HL-60 (cell line): ENCODE data around the gene ZNF92.

ENCODE experiments used
- DNase-seq, 2 experiments: peaks; one replicate each; pipeline ENCODE4 v3.0.0-alpha.2; 2010 to 2020; ENCODE audit warnings: low read depth in 1 of 2, low spot score in 1 of 2
- H3K27ac ChIP-seq: fragments of 250-450 bp; sonication (Bioruptor Pico); replicated peaks from 2 replicates; pipeline ENCODE4 v1.5.1; 2020; ENCODE audit warnings: mild to moderate bottlenecking, moderate library complexity
- H3K27me3 ChIP-seq: fragments of 250-450 bp; sonication (Bioruptor Pico); 2 replicates; pipeline ENCODE4 v1.5.1; 2021; ENCODE audit warnings: mild to moderate bottlenecking, moderate library complexity; ENCODE audit not compliant: insufficient read depth, poor library complexity, severe bottlenecking
- H3K4me3 ChIP-seq: replicated peaks from 2 replicates; pipeline ENCODE4 v1.5.1; 2011; ENCODE audit warnings: mild to moderate bottlenecking, control low read depth, low read length; ENCODE audit not compliant: insufficient read depth
- GABPA ChIP-seq: IDR thresholded peaks from 2 replicates; pipeline ENCODE4 v1.6.1; 2012; ENCODE audit warnings: low read depth
- POLR2AphosphoS5 ChIP-seq: IDR thresholded peaks from 2 replicates; pipeline ENCODE4 v1.6.1; 2012; ENCODE audit warnings: low read depth
- SPI1 ChIP-seq: IDR thresholded peaks from 2 replicates; pipeline ENCODE4 v1.6.1; 2012; ENCODE audit warnings: low read depth, mild to moderate bottlenecking, borderline replicate concordance
- TF ChIP-seq, protein P1 (sequence below): IDR thresholded peaks from one replicate; pipeline ENCODE4 v1.5.1; 2011; ENCODE audit warnings: low read length, control low read depth, inconsistent platforms; ENCODE audit not compliant: insufficient read depth
- TF ChIP-seq, protein P2 (sequence below): IDR thresholded peaks from 2 replicates; pipeline ENCODE4 v1.6.1; 2012; ENCODE audit warnings: low read depth; ENCODE audit not compliant: insufficient replicate concordance

Gene ZNF92

DNA sequence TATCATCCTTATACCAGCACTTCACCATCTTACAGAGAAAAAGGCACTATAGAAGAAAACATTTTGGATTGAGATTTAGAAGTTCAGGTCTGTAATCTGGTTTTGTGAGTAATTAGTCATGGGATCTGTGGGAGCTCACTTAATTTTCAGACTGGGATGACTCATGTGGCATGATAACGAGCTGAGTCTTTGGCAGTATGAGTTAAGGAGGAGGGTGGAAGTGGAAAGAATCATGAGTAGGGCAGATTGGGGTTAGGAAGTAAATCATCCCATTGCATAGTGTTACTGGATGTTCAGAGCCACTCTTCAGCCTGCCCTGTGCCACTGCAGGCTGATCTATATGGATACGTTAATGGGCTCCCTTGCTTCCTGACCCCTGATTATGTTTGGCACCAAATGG is 64.9 kb downstream of the ZNF92 start:
- no peak overlapping the region for H3K4me3 ChIP-seq
- DNase-seq, result no peak
- no peaks in the 10 kb centered on the region for H3K27me3 ChIP-seq
- TF ChIP-seq SPI1, result no peak
- no peak for TF ChIP-seq POLR2AphosphoS5
- no peak for TF ChIP-seq GABPA
- TF ChIP-seq, protein P1, sequence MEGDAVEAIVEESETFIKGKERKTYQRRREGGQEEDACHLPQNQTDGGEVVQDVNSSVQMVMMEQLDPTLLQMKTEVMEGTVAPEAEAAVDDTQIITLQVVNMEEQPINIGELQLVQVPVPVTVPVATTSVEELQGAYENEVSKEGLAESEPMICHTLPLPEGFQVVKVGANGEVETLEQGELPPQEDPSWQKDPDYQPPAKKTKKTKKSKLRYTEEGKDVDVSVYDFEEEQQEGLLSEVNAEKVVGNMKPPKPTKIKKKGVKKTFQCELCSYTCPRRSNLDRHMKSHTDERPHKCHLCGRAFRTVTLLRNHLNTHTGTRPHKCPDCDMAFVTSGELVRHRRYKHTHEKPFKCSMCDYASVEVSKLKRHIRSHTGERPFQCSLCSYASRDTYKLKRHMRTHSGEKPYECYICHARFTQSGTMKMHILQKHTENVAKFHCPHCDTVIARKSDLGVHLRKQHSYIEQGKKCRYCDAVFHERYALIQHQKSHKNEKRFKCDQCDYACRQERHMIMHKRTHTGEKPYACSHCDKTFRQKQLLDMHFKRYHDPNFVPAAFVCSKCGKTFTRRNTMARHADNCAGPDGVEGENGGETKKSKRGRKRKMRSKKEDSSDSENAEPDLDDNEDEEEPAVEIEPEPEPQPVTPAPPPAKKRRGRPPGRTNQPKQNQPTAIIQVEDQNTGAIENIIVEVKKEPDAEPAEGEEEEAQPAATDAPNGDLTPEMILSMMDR, result no peak
- TF ChIP-seq, protein P2, sequence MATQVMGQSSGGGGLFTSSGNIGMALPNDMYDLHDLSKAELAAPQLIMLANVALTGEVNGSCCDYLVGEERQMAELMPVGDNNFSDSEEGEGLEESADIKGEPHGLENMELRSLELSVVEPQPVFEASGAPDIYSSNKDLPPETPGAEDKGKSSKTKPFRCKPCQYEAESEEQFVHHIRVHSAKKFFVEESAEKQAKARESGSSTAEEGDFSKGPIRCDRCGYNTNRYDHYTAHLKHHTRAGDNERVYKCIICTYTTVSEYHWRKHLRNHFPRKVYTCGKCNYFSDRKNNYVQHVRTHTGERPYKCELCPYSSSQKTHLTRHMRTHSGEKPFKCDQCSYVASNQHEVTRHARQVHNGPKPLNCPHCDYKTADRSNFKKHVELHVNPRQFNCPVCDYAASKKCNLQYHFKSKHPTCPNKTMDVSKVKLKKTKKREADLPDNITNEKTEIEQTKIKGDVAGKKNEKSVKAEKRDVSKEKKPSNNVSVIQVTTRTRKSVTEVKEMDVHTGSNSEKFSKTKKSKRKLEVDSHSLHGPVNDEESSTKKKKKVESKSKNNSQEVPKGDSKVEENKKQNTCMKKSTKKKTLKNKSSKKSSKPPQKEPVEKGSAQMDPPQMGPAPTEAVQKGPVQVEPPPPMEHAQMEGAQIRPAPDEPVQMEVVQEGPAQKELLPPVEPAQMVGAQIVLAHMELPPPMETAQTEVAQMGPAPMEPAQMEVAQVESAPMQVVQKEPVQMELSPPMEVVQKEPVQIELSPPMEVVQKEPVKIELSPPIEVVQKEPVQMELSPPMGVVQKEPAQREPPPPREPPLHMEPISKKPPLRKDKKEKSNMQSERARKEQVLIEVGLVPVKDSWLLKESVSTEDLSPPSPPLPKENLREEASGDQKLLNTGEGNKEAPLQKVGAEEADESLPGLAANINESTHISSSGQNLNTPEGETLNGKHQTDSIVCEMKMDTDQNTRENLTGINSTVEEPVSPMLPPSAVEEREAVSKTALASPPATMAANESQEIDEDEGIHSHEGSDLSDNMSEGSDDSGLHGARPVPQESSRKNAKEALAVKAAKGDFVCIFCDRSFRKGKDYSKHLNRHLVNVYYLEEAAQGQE, result no peak
- no peak overlapping the region for H3K27ac ChIP-seq

DNA sequence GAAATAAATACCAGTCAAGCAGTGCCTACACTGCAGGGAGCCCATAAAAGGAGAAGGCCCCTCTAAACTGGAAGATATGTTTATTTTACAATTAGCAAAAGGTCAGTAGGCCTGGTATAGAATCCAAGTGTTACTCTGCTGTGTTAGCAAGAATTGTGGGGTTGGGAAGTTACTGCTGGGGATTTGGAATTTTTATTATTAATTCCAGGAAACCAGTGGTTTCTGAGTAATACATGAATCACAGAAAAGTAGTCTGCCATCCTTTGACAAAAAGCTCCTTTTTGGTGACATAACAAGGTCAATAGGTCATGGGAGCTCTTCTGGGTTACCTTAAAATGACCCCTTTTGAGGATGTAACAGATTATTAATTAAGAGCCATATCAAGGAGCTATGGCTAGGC is 67.4 kb downstream of the ZNF92 start:
- no peak overlapping the region for H3K27ac ChIP-seq
- DNase-seq, result no peak
- TF ChIP-seq GABPA (no peak), POLR2AphosphoS5 (no peak), SPI1 (no peak)
- TF ChIP-seq, protein P2, result no peak
- TF ChIP-seq, protein P1, result no peak
- no peaks in the 10 kb centered on the region for H3K27me3 ChIP-seq
- no peak overlapping the region for H3K4me3 ChIP-seq

DNA sequence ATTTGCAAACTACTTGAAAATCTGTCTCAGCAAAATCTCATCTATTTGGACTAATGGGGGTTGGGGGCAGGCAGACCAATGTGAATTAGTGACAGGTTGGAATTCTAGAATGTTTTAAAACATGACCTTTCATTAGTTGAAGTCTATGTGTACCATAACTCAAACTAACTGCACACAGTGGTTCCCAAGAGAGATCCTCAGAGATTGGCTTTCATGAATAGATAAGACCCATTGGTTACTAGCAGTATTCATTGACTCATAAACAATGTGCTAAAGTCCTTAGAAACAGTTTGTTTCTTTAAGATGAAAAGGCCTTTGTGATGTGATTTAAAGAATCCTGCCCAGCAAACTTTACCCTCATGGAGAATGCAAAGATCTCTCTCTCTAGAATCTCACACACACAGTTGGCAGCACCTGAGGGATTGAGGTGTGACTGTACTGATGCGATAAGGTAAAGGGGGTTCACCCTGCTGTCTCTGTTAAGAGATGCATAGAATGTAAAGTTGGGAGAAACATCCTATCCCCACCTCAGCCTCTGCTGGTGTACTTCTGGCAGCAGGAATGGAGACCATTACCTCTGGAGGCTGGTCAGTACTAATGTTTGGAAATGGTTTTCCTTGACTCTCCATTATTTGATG is 70.7 kb downstream of the ZNF92 start:
- DNase-seq, result no peak
- Histone ChIP-seq H3K27ac (no peak overlapping the region), H3K27me3 (no peaks in the 10 kb centered on the region), H3K4me3 (no peak overlapping the region)
- TF ChIP-seq, protein P1, result no peak
- TF ChIP-seq SPI1 (no peak), POLR2AphosphoS5 (no peak), GABPA (no peak)
